ENCODE results near the gene TTYH2.
A peak's percentile ranks its signal among the peaks of the same experiment; 100 is the strongest.

TTYH2 gene

GRCh38 chr17:74196541-74197317 is 16.6 kb upstream of the TTYH2 start:
- no peak for DNase-seq

- DNase-seq, result no peak
These were observed 15.6 kb upstream of the TTYH2 start for GRCh38 chr17:74197801-74198200.

DNA sequence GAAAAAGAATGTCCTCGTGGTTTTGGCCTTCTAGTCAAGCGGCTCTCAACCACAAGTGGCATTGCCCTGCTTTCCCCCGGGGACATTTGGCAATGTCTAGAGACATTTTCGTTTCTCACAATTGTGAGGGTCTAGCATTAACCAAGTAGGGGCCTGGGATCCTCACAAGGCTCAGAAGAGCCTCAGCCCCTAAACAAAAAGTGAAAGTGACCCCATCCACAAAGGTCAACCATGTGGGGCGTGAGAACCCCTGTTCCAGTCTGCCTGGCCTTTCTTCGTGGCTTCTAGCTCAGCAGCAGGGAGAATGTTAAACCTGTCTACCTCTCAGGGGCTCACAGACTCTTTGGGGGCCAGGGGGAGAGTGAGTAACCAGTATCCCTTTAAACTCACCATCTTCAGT is 14.7 kb upstream of the TTYH2 start:
- no peak for DNase-seq

DNA sequence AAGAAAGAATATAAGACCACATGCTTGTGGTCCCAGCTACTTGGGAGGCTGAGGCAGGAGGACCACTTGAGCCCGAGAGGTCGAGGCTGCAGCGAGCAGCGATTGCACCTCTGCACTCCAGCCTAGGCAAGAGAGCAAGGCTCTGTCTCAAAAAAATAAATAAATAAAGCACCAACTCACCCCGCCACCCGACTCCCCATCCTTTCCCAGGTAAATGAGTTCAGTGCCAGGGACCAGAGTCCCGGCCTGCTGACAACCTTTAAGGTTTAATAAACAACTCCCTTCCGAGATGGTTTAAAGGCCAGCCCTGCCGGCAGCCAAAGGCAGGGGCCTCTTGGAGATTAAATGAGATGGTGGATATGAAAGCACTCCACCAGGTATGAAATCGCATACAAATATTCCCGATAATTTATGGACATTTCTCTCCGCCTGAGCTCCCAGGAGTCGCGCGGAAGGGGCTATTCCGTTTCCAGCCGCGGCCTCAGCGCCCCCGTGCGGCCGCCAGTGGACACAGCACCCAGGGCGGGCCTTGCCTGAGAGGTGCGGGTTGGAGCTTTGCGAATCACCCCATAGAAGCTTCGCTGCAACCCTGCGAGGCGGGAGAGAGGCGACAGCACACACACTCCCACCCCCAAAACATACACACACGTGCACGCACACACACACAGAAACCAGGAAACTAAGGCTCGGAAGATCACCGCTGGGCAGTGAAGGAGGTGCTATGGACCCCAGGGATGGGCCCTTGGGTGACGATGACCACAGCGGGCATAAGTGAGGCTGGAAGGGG is 13.9 kb upstream of the TTYH2 start:
- peak; percentile 37 for DNase-seq

DNA sequence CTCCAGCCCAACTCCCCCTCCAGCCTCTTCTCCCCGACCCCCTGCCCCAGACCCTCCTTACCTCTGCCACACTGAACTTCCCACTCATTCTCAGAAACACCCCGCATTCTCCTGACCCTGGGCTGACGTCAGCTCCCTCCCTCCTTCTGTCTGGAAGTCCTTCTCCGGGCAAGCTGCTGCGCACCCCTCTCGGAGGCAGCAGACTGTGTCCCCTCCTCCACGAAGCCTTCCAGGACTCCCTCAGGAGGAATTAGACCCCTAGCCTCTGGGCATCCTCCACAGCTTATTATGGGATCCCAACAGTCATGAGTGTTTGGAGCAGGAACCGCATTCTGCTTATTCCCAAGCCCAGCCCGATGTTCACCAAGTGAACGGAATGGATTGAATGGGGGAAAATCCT is 13.3 kb upstream of the TTYH2 start:
- no peak for DNase-seq

- DNase-seq, result peak; percentile 47
These were observed 12.1 kb upstream of the TTYH2 start for GRCh38 chr17:74201250-74201649.

GRCh38 chr17:74201948-74202347 is 11.4 kb upstream of the TTYH2 start:
- DNase-seq, result no peak

DNA sequence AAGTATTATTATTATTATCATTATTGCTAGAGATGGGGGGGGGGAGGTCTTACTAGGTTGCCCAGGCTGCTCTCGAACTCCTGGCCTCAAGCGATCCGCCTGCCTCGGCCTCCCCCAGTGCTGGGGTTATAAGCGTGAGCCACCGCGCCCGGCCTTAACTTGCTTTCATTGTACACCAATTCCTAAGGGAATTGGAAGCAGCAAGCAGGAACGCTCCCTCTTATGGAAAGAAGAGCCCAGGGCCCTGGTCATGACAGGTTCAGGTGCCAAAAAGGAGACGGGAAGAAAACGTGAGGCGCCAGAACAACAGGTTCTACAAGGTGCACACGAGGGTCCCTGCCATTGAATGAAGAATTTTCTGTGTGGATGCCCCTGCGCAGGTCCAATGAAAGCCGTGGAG is 10.4 kb upstream of the TTYH2 start:
- no peak for DNase-seq

GRCh38 chr17:74203439-74204240 is 9.7 kb upstream of the TTYH2 start, which contains the start of gene RPL38:
RPL38 (plus strand) TSS chr17:74203678; CDS start chr17:74203956, 278 bp downstream.
- peak; percentile 96 for DNase-seq

DNA sequence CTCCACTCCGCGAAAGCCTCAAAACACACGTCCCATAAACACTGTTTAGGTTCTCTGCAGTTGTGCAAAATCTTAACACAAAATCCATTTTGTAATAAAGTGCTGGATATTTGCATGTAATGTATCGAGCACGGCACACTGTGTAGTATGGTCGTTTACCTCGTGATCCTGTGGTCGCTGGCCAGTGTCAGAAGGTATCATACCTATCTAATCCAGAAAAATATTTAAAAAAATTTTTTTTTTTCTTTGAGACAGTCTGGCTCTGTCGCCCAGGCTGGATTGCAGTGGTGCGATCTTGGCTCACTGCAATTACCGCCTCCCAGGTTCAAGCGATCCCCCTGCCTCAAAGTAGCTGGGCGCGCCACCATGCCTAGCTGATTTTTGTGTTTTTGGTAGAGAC is 8.9 kb upstream of the TTYH2 start:
- no peak for DNase-seq

DNA sequence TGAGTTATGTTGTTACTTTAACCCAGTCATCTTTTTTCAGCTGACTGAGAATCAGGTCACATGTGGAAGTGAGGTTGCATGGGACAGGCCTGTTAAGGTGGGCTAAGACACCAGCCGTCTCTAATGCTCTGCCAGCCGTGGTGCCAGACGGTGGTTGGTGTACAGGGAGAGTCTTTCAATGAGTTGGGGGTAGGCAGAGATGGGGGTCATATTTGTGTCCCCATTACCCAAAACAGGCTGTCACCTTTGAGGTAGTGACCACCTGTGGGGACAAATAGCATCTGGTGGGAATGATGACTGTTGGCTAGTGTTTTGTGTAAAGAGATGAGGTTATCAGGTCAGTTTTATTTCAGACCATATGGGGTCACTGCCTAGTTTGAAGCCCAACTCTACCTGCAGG is 8.1 kb upstream of the TTYH2 start:
- no peak for DNase-seq

DNA sequence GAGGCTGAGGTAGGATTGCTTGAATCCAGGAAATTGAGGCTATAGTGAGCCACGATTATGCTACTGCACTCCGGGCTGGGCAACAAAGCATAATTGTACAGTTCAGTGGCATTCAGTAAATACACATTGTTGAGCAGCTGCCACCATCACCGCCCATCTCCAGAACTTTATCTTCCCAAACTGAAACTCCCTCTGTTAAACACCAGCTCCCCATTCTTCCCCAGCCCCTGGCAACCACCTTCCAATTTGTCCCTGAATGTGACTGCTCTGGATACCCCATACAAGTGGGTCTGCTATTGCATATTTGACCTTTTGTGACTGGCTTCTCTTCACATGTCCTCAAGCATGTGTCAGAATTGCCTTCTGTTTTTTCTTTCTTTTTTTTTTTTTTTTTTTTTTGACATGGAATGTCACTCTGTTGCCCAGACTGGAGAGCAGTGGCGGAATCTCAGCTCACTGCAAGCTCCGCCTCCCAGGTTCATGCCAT is 7.0 kb upstream of the TTYH2 start:
- DNase-seq, result no peak

DNA sequence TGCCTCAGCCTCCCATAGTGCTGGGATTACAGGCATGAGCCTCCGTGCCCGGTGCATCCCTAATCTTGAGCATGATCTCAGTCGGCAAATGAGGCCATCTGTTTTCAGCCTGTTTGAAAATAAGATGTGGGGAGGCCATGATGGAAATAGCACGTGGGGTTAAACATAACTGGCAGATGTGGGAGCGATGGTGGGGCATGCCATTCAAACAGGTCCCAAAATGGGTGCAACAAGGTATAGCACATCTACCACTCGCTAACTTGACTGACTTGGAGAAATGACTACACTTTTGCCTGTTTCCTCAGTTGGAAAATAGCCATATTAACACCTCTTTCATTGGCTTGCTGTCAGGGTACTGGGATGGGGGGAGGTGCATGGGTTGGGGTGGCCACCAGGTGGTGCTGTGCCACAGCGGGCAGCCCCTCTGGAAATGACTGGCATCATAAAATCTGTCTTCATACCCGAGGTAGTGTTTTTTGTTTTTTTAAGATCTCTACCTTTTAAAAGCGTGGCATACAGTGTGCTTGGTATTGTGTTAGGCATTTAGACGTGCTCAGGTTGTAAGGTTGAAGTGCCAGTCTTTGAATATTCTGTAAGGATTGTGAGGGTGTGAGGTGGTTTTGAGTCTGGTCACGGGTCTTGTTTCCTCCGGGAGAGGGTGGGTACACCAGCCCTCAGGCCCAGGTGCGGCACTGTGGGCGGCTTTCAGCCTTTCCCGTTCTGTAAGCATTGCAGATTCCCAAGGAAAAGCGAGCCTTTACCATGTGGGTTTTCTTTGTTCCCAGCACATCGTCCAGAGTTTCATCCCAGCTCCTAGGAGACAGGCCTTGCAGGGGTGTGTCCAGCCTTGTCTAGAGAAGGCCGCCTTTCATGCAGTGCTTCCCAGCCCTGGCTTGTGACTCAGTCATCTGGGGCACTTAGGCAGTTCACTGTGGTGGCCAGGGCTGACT is 2.9 kb upstream of the TTYH2 start:
- DNase-seq, result peak; percentile 60

- peak; percentile 13 for DNase-seq
These were observed 2.0 kb upstream of the TTYH2 start for GRCh38 chr17:74211141-74211911.

GRCh38 chr17:74211912-74212208 is 1.5 kb upstream of the TTYH2 start:
- DNase-seq, result no peak

- DNase-seq, result peak; percentile 8
These were observed 1.0 kb upstream of the TTYH2 start for GRCh38 chr17:74212209-74212912.

- DNase-seq, result no peak
These were observed 555 bp downstream of the TTYH2 start for GRCh38 chr17:74213861-74214391.

- no peak for DNase-seq
These were observed 1.3 kb downstream of the TTYH2 start for GRCh38 chr17:74214484-74215341.

DNA sequence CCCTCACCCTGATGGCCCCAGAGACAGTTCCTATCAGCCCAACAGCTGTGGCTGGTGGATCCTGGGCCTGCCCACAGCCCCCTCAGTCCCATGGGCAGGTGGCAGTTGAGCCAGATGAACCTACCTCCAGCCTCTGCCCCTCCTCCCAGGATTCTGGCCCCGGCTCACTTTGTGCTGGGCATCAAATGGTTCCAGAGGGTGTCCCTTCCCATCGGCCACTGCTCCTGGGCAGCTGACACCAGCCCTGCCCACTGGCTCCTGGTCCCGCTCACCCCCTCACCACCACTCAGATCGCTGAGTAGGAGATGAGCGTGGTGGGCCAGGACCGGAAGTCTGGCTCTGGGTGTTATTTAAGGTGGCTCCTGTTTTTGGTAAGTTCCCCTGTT is 2.0 kb downstream of the TTYH2 start:
- DNase-seq, result no peak

GRCh38 chr17:74216505-74216904 is 3.1 kb downstream of the TTYH2 start:
- no peak for DNase-seq

Data from fibroblast of skin of right quadriceps (primary cell).